ENCODE measurements around the gene CFL2. TPM values are rescaled to one million over a fixed set of nuclear protein-coding genes. Genes with fewer than 3 reads are reported as not detected.

CFL2 gene
- total RNA-seq, 2 experiments from 2014 or later = 3.4 to 5.2 TPM

- H3K4me3 Mint-ChIP-seq = no peak overlapping the region
- intact Hi-C loops (cut with micrococcal nuclease) = no loop called here
- H3K27me3 Mint-ChIP-seq = no peaks in the 10 kb centered on the region
- no peaks in the 10 kb centered on the region for H3K9me3 Mint-ChIP-seq
- peaks cover 23% of the 10 kb centered on the region for H3K4me1 Mint-ChIP-seq (ENCODE audit: low read depth)
- no peak for ATAC-seq
- no peak overlapping the region for H3K27ac Mint-ChIP-seq
- POLR2A ChIA-PET = no interaction called here
- peaks cover 1% of the 10 kb centered on the region for H3K36me3 Mint-ChIP-seq (ENCODE audit: low read depth)
- no peak for TF ChIP-seq CTCF (IDR thresholded peaks at IDR 0.05)
- CTCF ChIA-PET = interaction anchor here (1.0 to 12.9 kb wide), 4 partner anchors 9 to 40 kb away, joined by 3 to 105 read pairs (median 42); no protein-coding TSS in a partner anchor
- DNase-seq = no peak
These were observed 2.3 kb downstream of the CFL2 start for GRCh38 chr14:34711796-34712712.

GRCh38 chr14:34711169-34711568 is 3.2 kb downstream of the CFL2 start:
- no peak overlapping the region for H3K27ac Mint-ChIP-seq
- ATAC-seq (no peak), DNase-seq (no peak)
- intact Hi-C loops (cut with micrococcal nuclease) = no loop called here
- ChIA-PET POLR2A (no interaction called here), CTCF (interaction anchor here (1.0 to 12.9 kb wide), 4 partner anchors 8 to 39 kb away, joined by 3 to 105 read pairs (median 42); no protein-coding TSS in a partner anchor)
- H3K4me1 Mint-ChIP-seq (ENCODE audit: low read depth) = peaks cover 23% of the 10 kb centered on the region
- peaks cover 1% of the 10 kb centered on the region for H3K36me3 Mint-ChIP-seq (ENCODE audit: low read depth)
- H3K27me3 Mint-ChIP-seq = no peaks in the 10 kb centered on the region
- H3K4me3 Mint-ChIP-seq = no peak overlapping the region
- TF ChIP-seq CTCF (IDR thresholded peaks at IDR 0.05) = no peak
- H3K9me3 Mint-ChIP-seq = no peaks in the 10 kb centered on the region

DNA sequence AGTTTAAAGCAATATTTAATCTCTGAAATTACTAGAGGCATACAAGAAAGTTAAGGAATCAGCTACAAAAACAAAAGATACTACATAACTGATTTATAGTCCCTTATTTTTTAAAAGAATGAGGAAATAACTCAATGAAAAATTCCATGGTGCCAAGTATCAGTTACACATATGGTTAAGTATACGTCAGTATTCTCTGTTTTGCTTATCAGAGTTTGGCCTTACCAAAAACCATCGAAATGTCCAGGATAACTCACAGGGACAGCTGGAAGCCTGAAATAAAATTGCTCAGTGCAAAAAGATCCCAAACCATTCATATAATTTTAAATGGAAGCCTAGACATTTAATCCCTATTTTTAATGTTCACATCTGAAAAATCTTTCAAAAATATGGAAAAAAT is 3.6 kb downstream of the CFL2 start:
- no peak for TF ChIP-seq CTCF (IDR thresholded peaks at IDR 0.05)
- H3K27ac Mint-ChIP-seq = no peak overlapping the region
- DNase-seq (no peak), ATAC-seq (no peak)
- no peaks in the 10 kb centered on the region for H3K27me3 Mint-ChIP-seq
- H3K9me3 Mint-ChIP-seq = no peaks in the 10 kb centered on the region
- intact Hi-C loops (cut with micrococcal nuclease) = no loop called here
- ChIA-PET POLR2A (interaction anchor here (0.7 kb wide), 1 partner anchor 10 kb away, joined by 3 read pairs; no protein-coding TSS in a partner anchor), CTCF (interaction anchor here (1.3 to 12.9 kb wide), 3 partner anchors 13 to 39 kb away, joined by 3 to 105 read pairs (median 80); no protein-coding TSS in a partner anchor)
- H3K4me1 Mint-ChIP-seq (ENCODE audit: low read depth) = peaks cover 23% of the 10 kb centered on the region
- no peak overlapping the region for H3K4me3 Mint-ChIP-seq
- peaks cover 1% of the 10 kb centered on the region for H3K36me3 Mint-ChIP-seq (ENCODE audit: low read depth)

DNA sequence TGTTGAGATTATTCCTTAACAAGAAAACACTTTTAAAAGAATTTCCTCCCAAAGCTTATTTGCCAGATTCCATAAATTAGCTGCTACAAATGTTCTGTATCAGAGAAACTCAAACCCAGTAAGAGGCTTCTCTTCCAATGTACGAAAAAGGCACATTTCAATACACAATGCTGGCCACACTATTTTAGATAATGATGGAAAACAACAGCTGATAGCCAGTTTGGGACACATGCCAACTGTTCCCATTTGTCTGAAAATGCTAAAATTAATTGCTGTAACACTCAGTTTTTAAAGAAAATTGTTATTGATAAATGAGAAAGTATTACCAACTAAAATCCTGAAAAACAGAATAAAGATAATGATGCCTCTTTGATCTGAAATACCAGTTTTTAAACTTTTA is 4.4 kb downstream of the CFL2 start:
- no peak for ATAC-seq
- DNase-seq = no peak
- no peaks in the 10 kb centered on the region for H3K9me3 Mint-ChIP-seq
- TF ChIP-seq CTCF (IDR thresholded peaks at IDR 0.05) = no peak
- intact Hi-C loops (cut with micrococcal nuclease) = no loop called here
- ChIA-PET CTCF (interaction anchor here (1.1 to 12.9 kb wide), 4 partner anchors 13 to 54 kb away, joined by 3 to 105 read pairs (median 42); no protein-coding TSS in a partner anchor), POLR2A (interaction anchor here (0.7 kb wide), 1 partner anchor 9 kb away, joined by 3 read pairs; no protein-coding TSS in a partner anchor)
- H3K36me3 Mint-ChIP-seq (ENCODE audit: low read depth) = peaks cover 1% of the 10 kb centered on the region
- H3K4me1 Mint-ChIP-seq (ENCODE audit: low read depth) = peaks cover 18% of the 10 kb centered on the region
- no peak overlapping the region for H3K27ac Mint-ChIP-seq
- no peak overlapping the region for H3K4me3 Mint-ChIP-seq
- no peaks in the 10 kb centered on the region for H3K27me3 Mint-ChIP-seq

DNA sequence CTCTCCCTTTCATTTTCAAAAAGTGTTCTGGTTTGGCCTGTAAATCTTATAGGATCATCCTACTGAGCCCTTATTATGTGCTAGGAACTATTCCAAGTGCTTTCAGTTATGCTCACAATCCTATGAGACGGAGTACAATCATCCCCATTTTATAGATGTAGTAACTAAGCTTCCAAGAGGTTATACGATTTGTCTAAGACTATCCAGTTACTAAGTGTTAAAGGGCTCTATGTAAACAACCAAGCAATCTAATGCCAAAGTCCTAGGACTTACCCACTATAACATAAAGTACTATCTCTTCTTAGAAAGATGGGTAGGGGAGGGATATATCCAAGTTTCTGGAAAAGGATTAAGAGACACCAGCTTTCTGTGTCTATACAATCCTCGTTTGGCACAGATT is 6.7 kb downstream of the CFL2 start:
- Mint-ChIP-seq H3K27me3 (no peaks in the 10 kb centered on the region), H3K4me1 (ENCODE audit: low read depth) (peaks cover 11% of the 10 kb centered on the region), H3K36me3 (ENCODE audit: low read depth) (peaks cover 1% of the 10 kb centered on the region), H3K27ac (no peak overlapping the region), H3K9me3 (no peaks in the 10 kb centered on the region), H3K4me3 (no peak overlapping the region)
- POLR2A ChIA-PET = no interaction called here
- TF ChIP-seq CTCF (IDR thresholded peaks at IDR 0.05) = no peak
- no peak for ATAC-seq
- intact Hi-C loops (cut with micrococcal nuclease) = no loop called here
- CTCF ChIA-PET = interaction anchor here (0.7 to 10.2 kb wide), 3 partner anchors 10 to 35 kb away, joined by 3 to 80 read pairs (median 6); no protein-coding TSS in a partner anchor
- no peak for DNase-seq
